Brain microvascular endothelial cell (primary cell): ENCODE measurements around the gene HLTF.
A peak's percentile ranks its signal among the peaks of the same experiment; 100 is the strongest.

Source experiments
- DNase-seq: peaks from one replicate; pipeline ENCODE4 v3.0.0-alpha.2; 2020
- H3K27ac ChIP-seq: fragments of 250-450 bp; sonication (Bioruptor Pico); 2 replicates; pipeline ENCODE4 v1.5.1; 2020; ENCODE audit warnings: mild to moderate bottlenecking, moderate library complexity
- H3K27me3 ChIP-seq: fragments of 250-450 bp; sonication (Bioruptor Pico); replicated peaks from 2 replicates; pipeline ENCODE4 v1.5.1; 2020; ENCODE audit warnings: mild to moderate bottlenecking
- H3K36me3 ChIP-seq: fragments of 250-450 bp; sonication (Bioruptor Pico); replicated peaks from 2 replicates; pipeline ENCODE4 v1.5.1; 2020; ENCODE audit warnings: mild to moderate bottlenecking
- H3K4me3 ChIP-seq: 2 replicates; pipeline ENCODE4 v1.5.1; 2011; ENCODE audit warnings: low read depth, mild to moderate bottlenecking, control low read depth, low read length, moderate library complexity
- in situ Hi-C: cut with HindIII; loops from 2 replicates; pipeline ENCODE4 v1.10.0; 2017; ENCODE audit warnings: low sequenced_read_pairs, low pct_ligation_motif_present
- TF ChIP-seq, protein P1 (sequence below): IDR thresholded peaks from 2 replicates; pipeline ENCODE4 v1.5.1; 2011; ENCODE audit warnings: low read depth, mild to moderate bottlenecking, moderate library complexity, low read length, control low read depth, inconsistent platforms; ENCODE audit errors: missing control alignments

The HLTF gene, protein sequence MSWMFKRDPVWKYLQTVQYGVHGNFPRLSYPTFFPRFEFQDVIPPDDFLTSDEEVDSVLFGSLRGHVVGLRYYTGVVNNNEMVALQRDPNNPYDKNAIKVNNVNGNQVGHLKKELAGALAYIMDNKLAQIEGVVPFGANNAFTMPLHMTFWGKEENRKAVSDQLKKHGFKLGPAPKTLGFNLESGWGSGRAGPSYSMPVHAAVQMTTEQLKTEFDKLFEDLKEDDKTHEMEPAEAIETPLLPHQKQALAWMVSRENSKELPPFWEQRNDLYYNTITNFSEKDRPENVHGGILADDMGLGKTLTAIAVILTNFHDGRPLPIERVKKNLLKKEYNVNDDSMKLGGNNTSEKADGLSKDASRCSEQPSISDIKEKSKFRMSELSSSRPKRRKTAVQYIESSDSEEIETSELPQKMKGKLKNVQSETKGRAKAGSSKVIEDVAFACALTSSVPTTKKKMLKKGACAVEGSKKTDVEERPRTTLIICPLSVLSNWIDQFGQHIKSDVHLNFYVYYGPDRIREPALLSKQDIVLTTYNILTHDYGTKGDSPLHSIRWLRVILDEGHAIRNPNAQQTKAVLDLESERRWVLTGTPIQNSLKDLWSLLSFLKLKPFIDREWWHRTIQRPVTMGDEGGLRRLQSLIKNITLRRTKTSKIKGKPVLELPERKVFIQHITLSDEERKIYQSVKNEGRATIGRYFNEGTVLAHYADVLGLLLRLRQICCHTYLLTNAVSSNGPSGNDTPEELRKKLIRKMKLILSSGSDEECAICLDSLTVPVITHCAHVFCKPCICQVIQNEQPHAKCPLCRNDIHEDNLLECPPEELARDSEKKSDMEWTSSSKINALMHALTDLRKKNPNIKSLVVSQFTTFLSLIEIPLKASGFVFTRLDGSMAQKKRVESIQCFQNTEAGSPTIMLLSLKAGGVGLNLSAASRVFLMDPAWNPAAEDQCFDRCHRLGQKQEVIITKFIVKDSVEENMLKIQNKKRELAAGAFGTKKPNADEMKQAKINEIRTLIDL

DNA sequence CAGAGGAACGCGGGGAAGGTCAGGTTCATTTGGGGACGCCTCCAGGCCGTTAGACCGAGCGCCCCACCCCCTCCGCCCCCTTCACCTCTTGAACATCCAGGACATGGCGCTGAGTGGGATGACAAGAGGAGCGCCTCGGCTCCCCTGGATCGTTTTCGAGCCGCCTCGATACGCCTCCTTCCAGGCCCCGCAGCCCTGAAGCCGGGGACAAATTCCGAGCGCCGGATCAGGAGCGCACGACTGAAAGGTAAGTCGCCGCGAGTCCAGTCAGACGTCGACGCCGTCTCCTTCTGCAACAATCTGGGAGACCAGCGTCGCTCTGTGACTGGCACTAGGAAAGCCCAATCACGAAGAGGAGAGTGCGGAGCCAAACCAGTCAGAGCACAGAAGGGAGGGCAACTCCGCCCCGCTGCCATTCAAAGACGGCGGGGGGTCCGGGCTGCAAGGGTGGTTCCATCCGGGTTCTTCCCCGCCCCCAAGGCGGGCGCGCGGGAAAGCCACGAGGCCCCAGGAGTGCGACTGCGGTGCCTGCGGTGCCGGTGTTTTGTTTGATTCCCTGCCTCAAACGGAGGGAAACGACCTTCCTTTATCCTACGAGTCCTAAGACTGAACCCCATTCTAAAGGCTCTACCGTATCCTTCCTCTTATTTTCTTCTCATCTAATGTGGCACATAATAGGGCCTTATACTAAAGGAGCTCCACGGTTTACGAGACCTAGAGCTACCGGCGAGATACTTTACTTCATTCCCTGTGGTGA, at the start of gene HLTF:
Gene HLTF, minus strand, starts transcription at position 302 of the 757 bp plus-strand sequence. Its CDS starts 197 bp downstream, at position 105.
- peak within 1 kb of the TSS; percentile 91 for H3K4me3 ChIP-seq
- peak within 1 kb of the TSS; percentile 41 for H3K27ac ChIP-seq
- H3K27me3 ChIP-seq, result no peaks in the 10 kb centered on the region
- no peaks in the 10 kb centered on the region for H3K36me3 ChIP-seq
- in situ Hi-C loops, result no loop called here
- peak; percentile 98 for DNase-seq
- TF ChIP-seq, protein P1, sequence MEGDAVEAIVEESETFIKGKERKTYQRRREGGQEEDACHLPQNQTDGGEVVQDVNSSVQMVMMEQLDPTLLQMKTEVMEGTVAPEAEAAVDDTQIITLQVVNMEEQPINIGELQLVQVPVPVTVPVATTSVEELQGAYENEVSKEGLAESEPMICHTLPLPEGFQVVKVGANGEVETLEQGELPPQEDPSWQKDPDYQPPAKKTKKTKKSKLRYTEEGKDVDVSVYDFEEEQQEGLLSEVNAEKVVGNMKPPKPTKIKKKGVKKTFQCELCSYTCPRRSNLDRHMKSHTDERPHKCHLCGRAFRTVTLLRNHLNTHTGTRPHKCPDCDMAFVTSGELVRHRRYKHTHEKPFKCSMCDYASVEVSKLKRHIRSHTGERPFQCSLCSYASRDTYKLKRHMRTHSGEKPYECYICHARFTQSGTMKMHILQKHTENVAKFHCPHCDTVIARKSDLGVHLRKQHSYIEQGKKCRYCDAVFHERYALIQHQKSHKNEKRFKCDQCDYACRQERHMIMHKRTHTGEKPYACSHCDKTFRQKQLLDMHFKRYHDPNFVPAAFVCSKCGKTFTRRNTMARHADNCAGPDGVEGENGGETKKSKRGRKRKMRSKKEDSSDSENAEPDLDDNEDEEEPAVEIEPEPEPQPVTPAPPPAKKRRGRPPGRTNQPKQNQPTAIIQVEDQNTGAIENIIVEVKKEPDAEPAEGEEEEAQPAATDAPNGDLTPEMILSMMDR, result no peak

DNA sequence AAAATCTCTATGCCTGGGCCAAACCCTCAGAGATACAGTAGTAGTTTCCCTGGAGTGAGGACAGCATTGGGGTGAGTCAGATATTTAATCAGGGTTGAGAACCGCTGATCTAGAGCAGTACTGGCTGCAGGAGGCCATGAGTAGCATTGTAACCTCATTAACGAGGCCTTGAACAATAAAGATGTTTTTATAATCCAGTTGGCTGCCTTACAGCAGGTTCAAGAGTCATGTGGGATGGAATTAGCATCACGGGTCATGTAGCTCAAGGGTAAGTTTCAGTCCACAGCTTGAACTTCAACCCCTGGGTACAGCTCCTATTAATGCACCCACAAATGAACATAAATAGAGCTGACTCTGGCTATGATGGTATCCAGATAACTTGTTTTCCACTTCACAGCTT, 48.2 kb upstream of the HLTF start:
- Histone ChIP-seq H3K36me3 (no peaks in the 10 kb centered on the region), H3K4me3 (no peak overlapping the region), H3K27ac (no peak overlapping the region), H3K27me3 (no peaks in the 10 kb centered on the region)
- in situ Hi-C loops, result no loop called here
- DNase-seq, result peak; percentile 57
- TF ChIP-seq, protein P1, result no peak

DNA sequence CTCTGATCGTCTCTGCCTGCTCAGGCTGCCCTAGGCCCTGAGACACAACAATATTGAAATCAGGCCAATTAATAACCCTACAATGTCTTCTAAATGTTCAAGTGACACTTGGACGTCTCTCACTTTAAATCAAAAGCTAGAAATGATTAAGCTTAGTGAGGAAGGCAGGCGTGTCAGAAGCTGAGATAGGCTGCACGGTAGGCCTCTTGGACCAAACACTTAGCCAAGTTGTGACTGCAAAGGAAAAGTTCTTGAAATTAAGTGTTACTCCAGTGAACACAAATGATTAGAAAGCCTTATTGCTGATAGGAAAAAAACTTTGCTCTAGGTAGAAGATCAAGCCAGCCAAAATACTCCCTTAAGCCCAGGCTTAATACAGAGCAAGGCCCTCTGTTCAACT, 45.3 kb upstream of the HLTF start:
- Histone ChIP-seq H3K36me3 (no peaks in the 10 kb centered on the region), H3K27me3 (no peaks in the 10 kb centered on the region), H3K27ac (no peak overlapping the region), H3K4me3 (no peak overlapping the region)
- in situ Hi-C loops, result no loop called here
- no peak for DNase-seq
- TF ChIP-seq, protein P1, result no peak

DNA sequence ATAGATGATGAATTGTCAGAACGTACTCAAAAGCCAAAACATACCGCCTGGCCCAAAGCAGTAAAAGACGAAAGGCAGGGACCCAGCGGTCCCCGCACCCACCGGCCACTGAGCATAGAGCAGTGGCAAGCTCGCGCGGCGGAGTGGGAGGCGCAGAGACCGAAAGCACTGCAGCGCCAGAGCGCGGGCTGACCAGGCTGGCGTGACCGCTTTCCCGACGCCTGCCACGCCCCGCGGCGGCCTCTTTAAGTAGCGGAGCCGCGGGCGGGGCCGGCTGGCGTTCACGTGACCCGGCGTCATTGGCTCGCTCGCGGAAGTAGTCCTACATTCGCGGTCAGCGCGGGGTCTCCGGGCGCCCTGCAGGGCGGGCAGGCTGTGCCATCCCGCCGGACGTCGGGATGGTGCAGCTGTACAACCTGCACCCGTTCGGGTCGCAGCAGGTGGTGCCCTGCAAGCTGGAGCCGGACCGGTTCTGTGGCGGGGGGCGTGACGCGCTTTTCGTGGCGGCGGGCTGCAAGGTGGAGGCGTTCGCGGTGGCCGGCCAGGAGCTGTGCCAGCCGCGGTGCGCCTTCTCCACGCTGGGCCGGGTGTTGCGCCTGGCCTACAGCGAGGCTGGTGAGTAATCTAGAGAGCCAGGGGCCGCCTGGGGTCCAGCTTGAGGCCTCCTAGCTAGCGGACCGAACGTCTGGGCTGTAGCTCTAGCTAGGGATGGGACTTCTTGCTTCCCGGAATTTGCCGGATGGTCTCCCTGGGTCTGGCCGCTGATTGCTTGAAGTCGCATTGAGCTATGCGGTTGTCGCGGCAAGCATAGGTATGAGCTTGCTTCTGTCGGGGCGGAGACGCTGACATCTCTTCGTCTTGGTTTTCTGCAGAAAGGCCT, 43.2 kb upstream of the HLTF start, which contains the start of gene HPS3:
Gene HPS3, plus strand, starts transcription at position 313 of the 880 bp plus-strand sequence. Its CDS starts 86 bp downstream, at position 399.
- in situ Hi-C loops, result no loop called here
- TF ChIP-seq, protein P1, result no peak
- peak; percentile 79 for DNase-seq

DNA sequence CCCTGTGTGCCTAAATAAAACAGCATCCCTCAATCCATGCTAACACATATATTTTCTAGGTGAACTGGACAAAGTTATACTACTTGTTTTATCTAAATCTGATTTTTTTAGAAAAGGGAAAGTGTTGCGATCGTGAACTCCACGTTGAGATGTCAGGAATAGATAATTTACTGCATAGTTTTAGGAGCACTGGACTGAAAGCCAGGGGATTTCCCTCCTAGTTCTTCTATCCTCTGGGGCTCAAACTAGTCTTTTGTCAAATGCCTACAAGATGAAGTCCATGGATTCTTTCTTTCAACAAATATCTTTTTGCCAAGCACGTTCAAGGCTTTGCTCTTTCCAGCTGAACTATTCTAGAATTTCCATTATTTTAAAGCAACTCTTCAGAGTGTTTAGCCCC, 42.5 kb upstream of the HLTF start:
- no peak for DNase-seq
- no peak overlapping the region for H3K27ac ChIP-seq
- H3K36me3 ChIP-seq, result no peaks in the 10 kb centered on the region
- no peaks in the 10 kb centered on the region for H3K27me3 ChIP-seq
- TF ChIP-seq, protein P1, result no peak
- H3K4me3 ChIP-seq, result peak overlapping the region; percentile 92
- in situ Hi-C loops, result no loop called here

More for the DNA sequence above, 43.2 kb upstream of the HLTF start, which contains the start of gene HPS3:
- Histone ChIP-seq H3K27ac (peak within 1 kb of the TSS; percentile 19), H3K27me3 (no peaks in the 10 kb centered on the region), H3K4me3 (peak within 1 kb of the TSS; percentile 92), H3K36me3 (no peaks in the 10 kb centered on the region)
